OCI-LY7 (cell line): ENCODE measurements around the gene VPS35L.

ENCODE experiments used
- CTCF ChIP-seq: fragments of 200-600 bp; sonication (generic); conservative IDR thresholded peaks from 2 replicates; pipeline ENCODE4 v1.5.1; 2014; ENCODE audit warnings: mild to moderate bottlenecking, antibody characterized with exemption, low read length, moderate library complexity, mixed read lengths
- EZH2phosphoT487 ChIP-seq: fragments of 200-600 bp; sonication (generic); IDR thresholded peaks from 2 replicates; pipeline ENCODE4 v1.6.1; 2018; ENCODE audit warnings: low read depth, borderline replicate concordance, mild to moderate bottlenecking, mixed run types, antibody characterized with exemption, low read length, moderate library complexity, mixed read lengths

DNA sequence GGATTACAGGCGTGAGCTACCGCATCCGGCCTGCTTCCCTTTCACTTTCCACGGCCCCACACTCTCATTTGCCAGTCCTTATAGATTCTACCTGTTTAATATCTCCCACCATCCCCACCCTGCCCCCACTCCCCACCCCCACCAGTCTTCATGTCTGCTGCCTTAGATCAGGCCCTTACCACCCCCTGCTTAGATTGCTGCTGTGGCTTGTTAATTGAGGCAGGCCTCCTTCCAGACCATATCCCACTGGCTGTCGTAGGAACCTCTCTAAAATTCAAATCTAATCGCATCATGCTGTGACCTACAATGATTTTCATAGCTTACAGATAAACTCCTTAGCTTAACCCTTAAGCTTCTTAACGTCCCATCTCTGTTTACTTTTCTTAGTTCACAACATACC is 167.5 kb downstream of the VPS35L start:
- no peak for TF ChIP-seq CTCF
- no peak for TF ChIP-seq EZH2phosphoT487
